IMR-90 (cell line): ENCODE results near the gene CREB3L1. TPM values are rescaled to one million over a fixed set of nuclear protein-coding genes. Genes with fewer than 3 reads are reported as not detected.

Source experiments
- ATAC-seq: fragments of 200-7000 bp; cut with Tn5 transposase; 2 replicates; pipeline ENCODE4 v1.9.1; 2020; ENCODE audit warnings: low read depth, mild to moderate bottlenecking, moderate library complexity
- BruUV-seq: library from RNA; stranded (reverse); fragments of 400-500 nt; replicated peaks from 2 replicates; lab custom pipeline; 2021; lab: Mats Ljungman, UMichigan
- CTCF ChIA-PET: fragments of 300-600 bp; formaldehyde crosslinking; extraction: SDS; loops from one replicate; lab custom pipeline; 2021; ENCODE audit warnings: antibody characterized with exemption; lab: Yijun Ruan, JAX
- POLR2A ChIA-PET: fragments of 300-600 bp; sonication (Branson Sonifier 250); formaldehyde crosslinking; loops from one replicate; lab custom pipeline; 2022; ENCODE audit warnings: antibody characterized with exemption; ENCODE audit not compliant: unreplicated experiment; lab: Charles Lee
- DNase-seq: peaks from one replicate; pipeline ENCODE4 v3.0.0; 2013
- H2AFZ ChIP-seq: replicated peaks from 2 replicates; pipeline ENCODE3; 2013; ENCODE audit warnings: low read length, mild to moderate bottlenecking; ENCODE audit not compliant: poor library complexity
- H2AK5ac ChIP-seq: 2 replicates; pipeline ENCODE4 v1.6.1; 2013; ENCODE audit warnings: low read depth, low read length, inconsistent platforms
- H2AK9ac ChIP-seq: replicated peaks from 2 replicates; pipeline ENCODE3; 2013; ENCODE audit warnings: mild to moderate bottlenecking, low read depth, low read length, moderate library complexity; ENCODE audit not compliant: poor library complexity
- H2BK120ac ChIP-seq: 2 replicates; pipeline ENCODE4 v1.6.1; 2013; ENCODE audit warnings: low read depth, low read length, inconsistent platforms
- H2BK15ac ChIP-seq: 3 replicates; pipeline ENCODE4 v1.6.1; 2013; ENCODE audit warnings: low read depth, low read length, inconsistent platforms
- H2BK20ac ChIP-seq: 2 replicates; pipeline ENCODE4 v1.6.1; 2013; ENCODE audit warnings: low read depth, mild to moderate bottlenecking, inconsistent platforms, low read length, moderate library complexity
- H2BK5ac ChIP-seq: 2 replicates; pipeline ENCODE4 v1.6.1; 2013; ENCODE audit warnings: mild to moderate bottlenecking, low read depth, low read length, inconsistent platforms; ENCODE audit not compliant: poor library complexity, severe bottlenecking
- H3K14ac ChIP-seq: replicated peaks from 2 replicates; pipeline ENCODE4 v1.6.1; 2013; ENCODE audit warnings: low read depth, low read length, inconsistent platforms
- H3K18ac ChIP-seq: 2 replicates; pipeline ENCODE4 v1.6.1; 2013; ENCODE audit warnings: low read depth, low read length, control low read depth
- H3K23ac ChIP-seq: 2 replicates; pipeline ENCODE4 v1.6.1; 2013; ENCODE audit warnings: low read depth, low read length, inconsistent platforms
- H3K27ac ChIP-seq: 2 replicates; pipeline ENCODE4 v1.5.1; 2013; ENCODE audit warnings: mild to moderate bottlenecking, control low read depth, low read length; ENCODE audit not compliant: insufficient read depth
- H3K27me3 ChIP-seq: 2 replicates; pipeline ENCODE4 v1.6.1; 2013; ENCODE audit warnings: low read length; ENCODE audit not compliant: control insufficient read depth, insufficient read depth
- H3K36me3 ChIP-seq: 2 replicates; pipeline ENCODE4 v1.6.1; 2013; ENCODE audit warnings: low read length, mixed read lengths; ENCODE audit not compliant: control insufficient read depth, insufficient read depth
- H3K4ac ChIP-seq: 2 replicates; pipeline ENCODE4 v1.6.1; 2013; ENCODE audit warnings: low read depth, low read length, inconsistent platforms
- H3K4me1 ChIP-seq: 2 replicates; pipeline ENCODE4 v1.6.1; 2013; ENCODE audit warnings: low read length, mixed read lengths; ENCODE audit not compliant: control insufficient read depth, insufficient read depth
- H3K4me2 ChIP-seq: 2 replicates; pipeline ENCODE4 v1.6.1; 2013; ENCODE audit warnings: low read depth, mild to moderate bottlenecking, control low read depth, low read length, moderate library complexity
- H3K4me3 ChIP-seq: 2 replicates; pipeline ENCODE4 v1.5.1; 2013; ENCODE audit warnings: low read depth, mild to moderate bottlenecking, control low read depth, low read length, moderate library complexity; ENCODE audit not compliant: insufficient read depth
- H3K56ac ChIP-seq: 2 replicates; pipeline ENCODE4 v1.6.1; 2013; ENCODE audit warnings: low read length, inconsistent platforms; ENCODE audit not compliant: insufficient read depth; ENCODE audit errors: extremely low read depth
- H3K79me1 ChIP-seq, 2 experiments: 2 replicates each; pipeline ENCODE4 v1.6.1; 2013; ENCODE audit warnings: low read length in 2 of 2, inconsistent platforms in 1 of 2, low read depth in 1 of 2
- H3K9ac ChIP-seq: 2 replicates; pipeline ENCODE4 v1.6.1; 2013; ENCODE audit warnings: low read depth, low read length, control low read depth
- H3K9me1 ChIP-seq: 2 replicates; pipeline ENCODE4 v1.6.1; 2013; ENCODE audit warnings: low read length, inconsistent platforms; ENCODE audit not compliant: insufficient read depth
- H3K9me3 ChIP-seq: 2 replicates; pipeline ENCODE4 v1.6.1; 2013; ENCODE audit warnings: low read length; ENCODE audit not compliant: control insufficient read depth, insufficient read depth
- H4K20me1 ChIP-seq: 2 replicates; pipeline ENCODE4 v1.6.1; 2013; ENCODE audit warnings: low read length, inconsistent platforms; ENCODE audit not compliant: insufficient read depth
- H4K5ac ChIP-seq: 2 replicates; pipeline ENCODE4 v1.6.1; 2013; ENCODE audit warnings: mild to moderate bottlenecking, low read depth, low read length, control low read depth
- H4K8ac ChIP-seq, 2 experiments: 2 replicates each; pipeline ENCODE4 v1.6.1; 2013; ENCODE audit warnings: low read depth in 2 of 2, low read length in 2 of 2, control low read depth in 1 of 2, inconsistent platforms in 1 of 2
- H4K91ac ChIP-seq: 2 replicates; pipeline ENCODE4 v1.6.1; 2013; ENCODE audit warnings: low read depth, low read length, inconsistent platforms; ENCODE audit not compliant: insufficient read depth
- NFE2L2 ChIP-seq: fragments of 150-350 bp; IDR thresholded peaks from 2 replicates; pipeline ENCODE4 v1.6.1; 2016; ENCODE audit warnings: low read depth, mild to moderate bottlenecking, low read length
- WGBS, 2 experiments: methylation state at CpG; one replicate each; pipeline versions ENCODE4 v1.1.5 to v1.1.7; 2013; ENCODE audit warnings: missing lambda C conversion rate in 2 of 2; ENCODE audit not compliant: insufficient read length in 1 of 2; ENCODE audit errors: extremely low coverage in 2 of 2; 5-methylcytosine and 5-hydroxymethylcytosine counted together
- dilution Hi-C: fragments of 300-500 bp; cut with HindIII; formaldehyde crosslinking; loops from one replicate; pipeline ENCODE4 v1.14.3; 2018; ENCODE audit warnings: low sequenced_read_pairs; ENCODE audit not compliant: unreplicated experiment
- in situ Hi-C: fragments of 300-500 bp; cut with MboI; formaldehyde crosslinking; loops from 3 replicates; pipeline ENCODE4 v1.14.3; 2019; ENCODE audit warnings: low sequenced_read_pairs, inconsistent platforms, mixed read lengths
- intact Hi-C: fragments of 100-400 bp; cut with micrococcal nuclease; formaldehyde crosslinking; loops from 2 replicates; pipeline ENCODE4 v1.10.0; 2022
- polyA plus RNA-seq, 3 experiments: library from polyadenylated mRNA; depleted of rRNA; stranded (reverse); fragments of >200 nt; gene quantifications; 2 replicates each; pipeline ENCODE4 v1.2.3, GENCODE V29; 2012; ENCODE audit warnings: low replicate concordance in 1 of 3
- total RNA-seq: library from RNA; depleted of rRNA; stranded (reverse); fragments of >200 nt; gene quantifications from 2 replicates; pipeline ENCODE4 v1.2.3, GENCODE V29; 2012

The CREB3L1 gene
- total and polyA plus RNA-seq, 2 of the 4 experiments (the other 2 are of a cell fraction), result 8.1 to 82.3 TPM

DNA sequence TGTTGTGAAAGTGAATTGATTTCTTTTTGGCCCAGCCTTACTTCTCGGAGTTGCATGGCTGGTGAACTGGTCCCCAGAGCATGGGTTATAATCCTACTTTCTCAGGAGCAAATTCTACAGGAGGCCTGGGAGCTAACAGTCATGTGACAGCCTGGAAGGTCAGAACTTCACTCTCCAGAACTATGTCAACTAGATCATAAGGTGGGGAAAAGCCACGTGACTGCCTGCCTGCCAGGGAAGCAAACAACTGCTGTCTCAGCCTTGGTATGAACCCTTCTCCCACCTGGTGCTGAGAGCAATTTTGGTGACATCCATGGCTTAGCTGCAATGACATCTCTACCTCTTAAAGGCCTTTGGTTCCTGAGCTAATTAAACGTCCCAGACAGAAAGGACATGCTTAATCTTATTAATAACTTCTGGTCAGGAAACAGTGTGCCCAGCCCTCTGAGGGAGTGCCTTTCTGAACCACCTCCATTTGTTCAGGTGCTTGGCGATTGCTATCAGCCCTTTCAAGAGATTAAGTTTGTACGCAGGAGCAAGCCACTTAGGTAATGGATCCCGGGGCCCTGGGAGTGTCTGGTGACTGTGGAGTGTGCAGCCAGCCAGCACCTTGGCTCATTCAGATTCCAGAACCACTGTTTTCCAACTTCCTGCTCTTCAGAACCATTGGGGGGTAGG is 1.4 kb upstream of the CREB3L1 start:
- CTCF ChIA-PET, result interaction anchor here (1.0 to 4.4 kb wide), 2 partner anchors 20 to 26 kb away, joined by 4 to 31 read pairs; no protein-coding TSS in a partner anchor
- no peak overlapping the region for H3K56ac ChIP-seq
- no peak overlapping the region for H2BK120ac ChIP-seq
- H3K18ac ChIP-seq, result no peak overlapping the region
- no peak overlapping the region for H2BK5ac ChIP-seq
- H4K8ac ChIP-seq, result no peak overlapping the region
- POLR2A ChIA-PET, result no interaction called here
- no peak overlapping the region for H2BK20ac ChIP-seq
- H3K4me2 ChIP-seq, result no peak overlapping the region
- peak overlapping the region; percentile 54; the same call in 1 of the 3 replicates for H2BK15ac ChIP-seq
- dilution Hi-C loops, result no loop called here
- no peak overlapping the region for H4K5ac ChIP-seq
- H2AK5ac ChIP-seq, result peak overlapping the region; percentile 60; the same call in 1 of the 2 replicates
- H3K4me3 ChIP-seq, result no peak overlapping the region
- peak overlapping the region; percentile 23 for H2AFZ ChIP-seq
- in situ Hi-C loops, result no loop called here
- peaks cover 4% of the 10 kb centered on the region for H3K36me3 ChIP-seq
- H2AK9ac ChIP-seq, result peak overlapping the region; percentile 52
- DNase-seq, result no peak
- H3K23ac ChIP-seq, result no peak overlapping the region
- H3K4me1 ChIP-seq, result peaks cover 33% of the 10 kb centered on the region
- no peak overlapping the region for H3K27ac ChIP-seq
- intact Hi-C loops, result no loop called here
- ATAC-seq, result no peak
- no peak overlapping the region for H3K9ac ChIP-seq
- TF ChIP-seq NFE2L2, result no peak
- 100% methylated on average over 1 of the region's 6 CpGs; no CpG with 5 or more reads in 1 of the 2 experiments for WGBS, 2 experiments
- H4K91ac ChIP-seq, result peak overlapping the region; percentile 21; the same call in 1 of the 2 replicates
- peaks cover 0 to 30% of the 10 kb centered on the region in 2 experiments; a peak in 2 of 4 replicates for H3K79me1 ChIP-seq
- H3K14ac ChIP-seq, result peak overlapping the region; percentile 46; the same call in 1 of the 2 replicates
- no peaks in the 10 kb centered on the region for H3K27me3 ChIP-seq
- BruUV-seq, result no TSS peak
- no peaks in the 10 kb centered on the region for H3K9me3 ChIP-seq
- H3K9me1 ChIP-seq, result peaks cover 21% of the 10 kb centered on the region
- peaks cover 21% of the 10 kb centered on the region for H4K20me1 ChIP-seq
- peak overlapping the region; percentile 42 for H3K4ac ChIP-seq
